HCT116 (cell line): ENCODE data around the gene OVOL2. TPM values are rescaled to one million over a fixed set of nuclear protein-coding genes. Genes with fewer than 3 reads are reported as not detected.
"Not testable (repeated sequence)": the region's sequence is repeated elsewhere in the genome, so short reads cannot be mapped to it uniquely, and the experiment has no call there.

Source experiments
- ATAC-seq: fragments of 200-7000 bp; cut with Tn5 transposase; 2 replicates; pipeline ENCODE4 v1.9.1; 2020; ENCODE audit warnings: mild to moderate bottlenecking, moderate library complexity
- BruUV-seq: library from RNA; stranded (reverse); fragments of 400-500 nt; replicated peaks from 2 replicates; lab custom pipeline; 2021; lab: Mats Ljungman, UMichigan
- CTCF ChIA-PET: fragments of 300-600 bp; sonication (Branson Sonifier 250); formaldehyde crosslinking; loops from one replicate; lab custom pipeline; 2021; ENCODE audit warnings: antibody characterized with exemption; lab: Charles Lee
- POLR2A ChIA-PET: fragments of 300-600, 350-600 bp; sonication (Branson Sonifier 250); formaldehyde crosslinking; loops from one replicate; lab custom pipeline; 2021; ENCODE audit warnings: antibody characterized with exemption; lab: Charles Lee
- RAD21 ChIA-PET, 2 experiments: fragments of 300-600 bp; sonication (Branson Sonifier 250); formaldehyde crosslinking; loops; one replicate each; lab custom pipeline; 2023; ENCODE audit warnings: low total read pairs in 2 of 2; ENCODE audit not compliant: uncharacterized antibody in 2 of 2, unreplicated experiment in 2 of 2, low non-redundant PET in 1 of 2; lab: Charles Lee
- DNase-seq: peaks from one replicate; pipeline ENCODE4 v3.0.0-alpha.2; 2010; ENCODE audit warnings: low read depth, low spot score
- H2AFZ ChIP-seq: fragments of 200-600 bp; shearing (Covaris generic), sonication (generic); 2 replicates; pipeline ENCODE4 v1.6.1; 2017; ENCODE audit warnings: low read depth, mixed run types, mixed read lengths, antibody characterized with exemption, low read length; ENCODE audit not compliant: poor library complexity, severe bottlenecking
- H3K27ac ChIP-seq: 2 replicates; pipeline ENCODE4 v1.5.1; 2012; ENCODE audit warnings: low read depth, low read length
- H3K27me3 ChIP-seq: fragments of 200-600 bp; sonication (generic); 2 replicates; pipeline ENCODE4 v1.6.1; 2016; ENCODE audit warnings: mixed run types, low read length, mixed read lengths; ENCODE audit not compliant: insufficient read depth
- H3K36me3 ChIP-seq, 2 experiments: fragments of 200-500 bp in 1 of 2; fragments of 200-600 bp in 1 of 2; sonication (Bioruptor generic) in 1 of 2; sonication (generic) in 1 of 2; 2 replicates each; pipeline versions ENCODE4 v1.5.1 to v1.6.1; 2014 to 2016; ENCODE audit warnings: low read length in 2 of 2, inconsistent platforms in 1 of 2, mixed read lengths in 1 of 2, mixed run types in 1 of 2; ENCODE audit not compliant: insufficient read depth in 2 of 2, control insufficient read depth in 1 of 2
- H3K4me1 ChIP-seq, 2 experiments: fragments of 200-600 bp in 1 of 2; sonication (generic) in 1 of 2; 2 replicates each; pipeline versions ENCODE4 v1.5.1 to v1.6.1; 2012 to 2017; ENCODE audit warnings: low read length in 2 of 2, inconsistent platforms in 1 of 2, mild to moderate bottlenecking in 1 of 2, mixed read lengths in 1 of 2, mixed run types in 1 of 2, moderate library complexity in 1 of 2; ENCODE audit not compliant: insufficient read depth in 2 of 2, control insufficient read depth in 1 of 2
- H3K4me2 ChIP-seq: fragments of 200-600 bp; sonication (generic); 2 replicates; pipeline ENCODE4 v1.6.1; 2017; ENCODE audit warnings: mixed run types, low read length, mixed read lengths
- H3K4me3 ChIP-seq, 2 experiments: fragments of 200-600 bp in 1 of 2; sonication (generic) in 1 of 2; replicated peaks in 1 of 2; 2 replicates each; pipeline ENCODE4 v1.5.1; 2011 to 2016; ENCODE audit warnings: low read length in 2 of 2, control low read depth in 1 of 2, low read depth in 1 of 2, mild to moderate bottlenecking in 1 of 2, mixed read lengths in 1 of 2, mixed run types in 1 of 2
- H3K79me2 ChIP-seq: fragments of 200-600 bp; sonication (generic); 2 replicates; pipeline ENCODE4 v1.6.1; 2017; ENCODE audit warnings: mild to moderate bottlenecking, mixed run types, low read length, moderate library complexity, mixed read lengths; ENCODE audit not compliant: insufficient read depth
- H3K9ac ChIP-seq: fragments of 200-600 bp; sonication (generic); 2 replicates; pipeline ENCODE4 v1.6.1; 2016; ENCODE audit warnings: low read length, mixed read lengths
- H3K9me2 ChIP-seq: fragments of 200-600 bp; sonication (generic), shearing (Covaris generic); 2 replicates; pipeline ENCODE4 v1.6.1; 2017; ENCODE audit warnings: mixed run types, mild to moderate bottlenecking, moderate library complexity; ENCODE audit not compliant: insufficient read depth
- H3K9me3 ChIP-seq, 2 experiments: fragments of 200-500 bp in 1 of 2; fragments of 200-600 bp in 1 of 2; sonication (Bioruptor generic) in 1 of 2; sonication (generic) in 1 of 2; 2 replicates each; pipeline ENCODE4 v1.6.1; 2014 to 2017; ENCODE audit warnings: low read length in 2 of 2, mixed read lengths in 2 of 2, inconsistent platforms in 1 of 2, low read depth in 1 of 2, mild to moderate bottlenecking in 1 of 2, mixed run types in 1 of 2, moderate library complexity in 1 of 2; ENCODE audit not compliant: control insufficient read depth in 1 of 2, insufficient read depth in 1 of 2
- H4K20me1 ChIP-seq: fragments of 200-600 bp; sonication (generic), shearing (Covaris generic); 2 replicates; pipeline ENCODE4 v1.6.1; 2017; ENCODE audit warnings: mixed run types, mild to moderate bottlenecking, moderate library complexity; ENCODE audit not compliant: insufficient read depth
- CBX3 ChIP-seq: IDR thresholded peaks from 2 replicates; pipeline ENCODE4 v1.6.1; 2012; ENCODE audit warnings: low read depth
- EGR1 ChIP-seq: IDR thresholded peaks from 2 replicates; pipeline ENCODE4 v1.6.1; 2012; ENCODE audit warnings: low read depth
- ELF1 ChIP-seq: IDR thresholded peaks from 2 replicates; pipeline ENCODE4 v1.6.1; 2012; ENCODE audit warnings: low read depth, borderline replicate concordance
- SIN3A ChIP-seq: IDR thresholded peaks from 2 replicates; pipeline ENCODE4 v1.6.1; 2012; ENCODE audit warnings: low read depth
- SRF ChIP-seq: IDR thresholded peaks from 2 replicates; pipeline ENCODE4 v1.6.1; 2012; ENCODE audit warnings: low read depth
- intact Hi-C: fragments of 100-400 bp; cut with micrococcal nuclease; formaldehyde crosslinking; loops from 2 replicates; pipeline ENCODE4 v1.10.0; 2022
- total RNA-seq: library from RNA; stranded (reverse); gene quantifications from one replicate; pipeline ENCODE4 v1.2.1, GENCODE V29; 2021; ENCODE audit not compliant: unreplicated experiment

The OVOL2 gene
- total RNA-seq, 1 experiment from 2014 or later = 0.86 TPM

GRCh38 chr20:18080836-18081235, 23.1 kb upstream of the OVOL2 start:
- POLR2A ChIA-PET, H4K20me1 ChIP-seq, RAD21 ChIA-PET, H3K27ac ChIP-seq, H3K4me1 ChIP-seq, BruUV-seq, H3K36me3 ChIP-seq, H3K27me3 ChIP-seq, H2AFZ ChIP-seq, H3K79me2 ChIP-seq, intact Hi-C loops, CTCF ChIA-PET, DNase-seq, H3K9ac ChIP-seq, H3K4me3 ChIP-seq, ATAC-seq, H3K9me3 ChIP-seq, H3K4me2 ChIP-seq, H3K9me2 ChIP-seq: not testable (repeated sequence)

GRCh38 chr20:18079756-18080353, 22.1 kb upstream of the OVOL2 start:
- ChIA-PET CTCF (no interaction called here), RAD21 (no interaction called here), POLR2A (no interaction called here)
- intact Hi-C loops = no loop called here
- no peaks in the 10 kb centered on the region for H4K20me1 ChIP-seq
- H3K79me2 ChIP-seq = no peaks in the 10 kb centered on the region
- no peak for ATAC-seq
- no peaks in the 10 kb centered on the region for H3K9me2 ChIP-seq
- no peaks in the 10 kb centered on the region for H3K36me3 ChIP-seq
- TF ChIP-seq SRF (no peak), SIN3A (no peak), CBX3 (no peak), EGR1 (no peak), ELF1 (no peak)
- no TSS peak for BruUV-seq
- H2AFZ ChIP-seq = no peak overlapping the region
- no peak overlapping the region for H3K4me3 ChIP-seq
- DNase-seq = no peak
- H3K27me3 ChIP-seq = no peaks in the 10 kb centered on the region
- H3K9ac ChIP-seq = no peak overlapping the region
- H3K4me1 ChIP-seq = no peaks in the 10 kb centered on the region
- no peak overlapping the region for H3K27ac ChIP-seq
- H3K9me3 ChIP-seq = no peaks in the 10 kb centered on the region
- H3K4me2 ChIP-seq = no peak overlapping the region
